Omental fat pad (tissue), 4 donors: ENCODE data around the gene MAP4K4. TPM values are rescaled to one million over a fixed set of nuclear protein-coding genes. Genes with fewer than 3 reads are reported as not detected.
A peak's percentile ranks its signal among the peaks of the same experiment; 100 is the strongest.

Source experiments
- ATAC-seq: fragments of 150-250 bp; one replicate; pipeline ENCODE4 v1.9.1; 2016; ENCODE audit warnings: mild to moderate bottlenecking, moderate library complexity; ENCODE audit not compliant: low FRiP score
- DNase-seq: peaks from one replicate; pipeline ENCODE4 v3.0.0-alpha.2; 2019; ENCODE audit warnings: low spot score
- total RNA-seq, 4 donors: library from RNA; depleted of rRNA; stranded (reverse); fragments of >200 nt; gene quantifications; one replicate each; pipeline ENCODE4 v1.1.0, GENCODE V29; 2016
- TF ChIP-seq, protein P1 (sequence below), 3 donors: fragments of 450-650 bp; IDR thresholded peaks; one replicate each; pipeline ENCODE4 v1.5.1; 2016 to 2017; ENCODE audit warnings: antibody characterized with exemption in 3 of 3, mild to moderate bottlenecking in 3 of 3, moderate library complexity in 2 of 3

The MAP4K4 gene
- total RNA-seq, 4 donors from 2014 or later, result 85.9 to 199 (median 110) TPM

DNA sequence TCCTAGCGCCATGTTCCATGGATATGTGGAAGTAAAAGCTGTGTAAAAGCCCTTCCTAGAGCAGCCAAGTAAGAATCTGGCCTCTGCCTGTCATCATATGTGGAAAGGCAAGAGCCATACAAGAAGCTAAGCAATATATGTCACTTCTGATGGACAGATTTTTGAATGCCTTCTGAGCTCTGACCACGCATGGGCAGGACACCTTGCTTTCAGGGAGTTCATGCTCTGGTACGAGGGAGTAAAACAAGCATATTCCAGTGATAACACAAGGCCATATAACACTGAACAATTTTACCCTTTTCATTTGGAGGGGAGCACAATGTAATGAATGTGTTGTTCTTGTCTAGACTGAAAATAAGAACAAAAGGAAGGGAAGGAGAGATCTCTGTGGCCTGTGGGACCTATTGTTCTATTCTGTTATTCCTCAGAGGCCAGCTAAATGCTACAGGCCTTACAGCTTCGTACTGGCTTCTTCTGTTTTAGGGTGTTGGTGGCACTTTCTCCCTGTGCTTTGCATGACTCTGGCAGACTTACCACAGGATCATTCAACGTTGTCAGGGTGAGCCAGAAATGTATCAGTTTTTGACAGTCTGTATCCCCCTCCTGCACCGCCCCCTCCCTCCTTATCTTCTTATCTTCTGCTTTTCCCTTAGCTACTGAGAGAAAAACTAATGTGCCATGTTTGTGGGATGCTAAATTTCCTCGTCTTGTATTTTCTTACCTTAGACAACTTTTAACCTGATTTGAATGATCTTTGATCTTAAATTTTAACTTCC, 99.5 kb downstream of the MAP4K4 start:
- DNase-seq, result no peak
- ATAC-seq, result no peak
- TF ChIP-seq, protein P1, sequence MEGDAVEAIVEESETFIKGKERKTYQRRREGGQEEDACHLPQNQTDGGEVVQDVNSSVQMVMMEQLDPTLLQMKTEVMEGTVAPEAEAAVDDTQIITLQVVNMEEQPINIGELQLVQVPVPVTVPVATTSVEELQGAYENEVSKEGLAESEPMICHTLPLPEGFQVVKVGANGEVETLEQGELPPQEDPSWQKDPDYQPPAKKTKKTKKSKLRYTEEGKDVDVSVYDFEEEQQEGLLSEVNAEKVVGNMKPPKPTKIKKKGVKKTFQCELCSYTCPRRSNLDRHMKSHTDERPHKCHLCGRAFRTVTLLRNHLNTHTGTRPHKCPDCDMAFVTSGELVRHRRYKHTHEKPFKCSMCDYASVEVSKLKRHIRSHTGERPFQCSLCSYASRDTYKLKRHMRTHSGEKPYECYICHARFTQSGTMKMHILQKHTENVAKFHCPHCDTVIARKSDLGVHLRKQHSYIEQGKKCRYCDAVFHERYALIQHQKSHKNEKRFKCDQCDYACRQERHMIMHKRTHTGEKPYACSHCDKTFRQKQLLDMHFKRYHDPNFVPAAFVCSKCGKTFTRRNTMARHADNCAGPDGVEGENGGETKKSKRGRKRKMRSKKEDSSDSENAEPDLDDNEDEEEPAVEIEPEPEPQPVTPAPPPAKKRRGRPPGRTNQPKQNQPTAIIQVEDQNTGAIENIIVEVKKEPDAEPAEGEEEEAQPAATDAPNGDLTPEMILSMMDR (IDR thresholded peaks at IDR 0.05), result no peak

DNA sequence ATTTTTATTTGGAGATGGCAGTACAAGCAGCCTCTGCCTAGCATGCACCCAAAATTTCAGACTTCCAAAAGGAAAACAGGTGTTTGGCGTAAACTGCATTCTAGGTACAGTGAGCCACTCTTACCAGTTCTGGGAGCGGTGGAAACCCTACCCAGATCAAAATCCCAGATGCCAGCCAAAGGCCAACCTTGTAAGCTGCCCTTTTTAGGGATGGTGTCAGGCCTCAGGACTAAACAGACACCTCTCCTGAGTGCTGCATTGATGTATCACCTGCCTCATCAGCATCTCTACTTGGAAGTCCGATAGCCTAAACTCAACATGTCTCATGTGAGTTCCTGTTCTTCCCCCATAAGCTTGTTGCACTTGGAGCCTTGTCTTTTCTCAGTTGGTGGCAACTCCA, 104.0 kb downstream of the MAP4K4 start:
- TF ChIP-seq, protein P1 (IDR thresholded peaks at IDR 0.05), result no peak
- ATAC-seq (no peak), DNase-seq (no peak)

- ATAC-seq (peak; percentile 12), DNase-seq (no peak)
- TF ChIP-seq, protein P1 (IDR thresholded peaks at IDR 0.05), result no peak
Measured at GRCh38 chr2:101802329-101802728, 104.8 kb downstream of the MAP4K4 start.

- no peak for DNase-seq
- TF ChIP-seq, protein P1 (IDR thresholded peaks at IDR 0.05), result no peak
- ATAC-seq, result no peak
Measured at GRCh38 chr2:101803128-101803527, 105.6 kb downstream of the MAP4K4 start.

DNA sequence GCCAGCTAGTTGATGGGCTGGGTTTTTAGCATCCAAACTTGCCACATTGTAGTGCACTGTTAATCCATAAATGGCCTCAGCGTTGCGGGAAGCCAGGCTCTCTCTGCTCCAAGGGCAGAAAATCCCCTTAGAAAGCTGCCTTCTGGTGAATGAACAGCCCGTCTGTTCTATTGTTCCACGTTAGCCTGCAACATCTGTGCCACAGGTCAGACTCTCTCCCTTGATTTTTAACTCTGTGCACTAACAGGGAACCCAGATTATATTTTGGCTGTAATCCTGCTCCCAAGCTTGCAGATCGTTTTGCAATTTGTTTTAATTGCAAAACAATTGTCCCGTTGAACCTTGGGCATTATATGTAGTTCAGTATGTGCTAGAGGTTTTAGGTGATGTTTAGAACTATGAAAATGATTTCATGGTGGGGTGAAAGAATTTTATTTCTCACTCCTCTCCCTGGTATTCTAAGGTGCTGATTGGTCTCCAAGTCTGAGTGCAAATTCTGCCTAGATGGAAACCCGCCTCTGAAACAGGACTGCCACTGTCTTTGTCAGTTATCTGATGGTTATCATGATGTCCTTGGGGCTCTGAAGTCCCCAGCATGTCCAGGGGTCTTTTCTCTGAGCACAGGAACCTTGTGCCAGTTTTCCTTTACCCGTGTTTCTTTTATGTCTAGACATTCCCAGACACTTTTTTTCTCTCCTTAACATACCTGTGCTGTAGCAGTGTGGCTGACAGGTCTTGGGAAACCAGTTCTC, 106.6 kb downstream of the MAP4K4 start:
- TF ChIP-seq, protein P1 (IDR thresholded peaks at IDR 0.05), result no peak
- ATAC-seq (no peak), DNase-seq (no peak)

GRCh38 chr2:101805152-101806088, 107.9 kb downstream of the MAP4K4 start:
- TF ChIP-seq, protein P1 (IDR thresholded peaks at IDR 0.05), result no peak
- no peak for DNase-seq
- peak; percentile 7 for ATAC-seq
